ENCODE measurements around the gene E2F6.
A peak's percentile ranks its signal among the peaks of the same experiment; 100 is the strongest.

The E2F6 gene

GRCh38 chr2:11454824-11455223, 11.1 kb downstream of the E2F6 start:
- no peak for DNase-seq

- DNase-seq, result no peak
Measured at GRCh38 chr2:11450791-11451190, 15.2 kb downstream of the E2F6 start.

GRCh38 chr2:11446733-11447248, 19.2 kb downstream of the E2F6 start:
- DNase-seq, result peak; percentile 41 to 54

GRCh38 chr2:11444737-11445136, 21.2 kb downstream of the E2F6 start:
- no peak for DNase-seq

DNA sequence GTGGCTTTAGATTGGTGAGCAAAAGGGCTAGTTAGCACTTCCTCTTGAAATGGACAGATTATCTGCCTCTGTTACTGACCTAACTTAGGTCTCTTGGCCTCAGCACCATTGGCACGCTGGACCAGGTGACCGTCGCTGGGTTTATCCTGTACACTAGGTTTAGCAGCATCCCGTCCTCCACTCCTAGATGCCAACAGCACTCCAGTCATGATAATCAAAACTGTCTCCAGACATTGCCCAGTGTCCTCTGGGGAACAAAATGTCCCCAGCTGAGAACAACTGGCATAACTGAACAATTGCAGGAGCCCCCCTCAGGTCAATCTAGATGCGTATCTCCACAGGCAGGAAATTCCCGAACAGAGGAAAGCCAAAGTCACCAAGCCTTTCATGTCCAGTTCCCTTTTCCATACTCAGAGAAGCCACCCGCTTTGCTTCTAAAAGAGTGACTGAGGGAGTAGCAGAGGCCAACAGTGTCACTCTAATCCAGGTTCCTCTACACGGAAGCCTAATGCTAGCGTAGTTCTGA, 27.3 kb downstream of the E2F6 start:
- DNase-seq, result no peak

GRCh38 chr2:11437602-11438001, 28.4 kb downstream of the E2F6 start:
- no peak for DNase-seq

GRCh38 chr2:11435036-11435435, 30.9 kb downstream of the E2F6 start:
- DNase-seq, result no peak

GRCh38 chr2:11434443-11434842, 31.5 kb downstream of the E2F6 start:
- no peak for DNase-seq

DNA sequence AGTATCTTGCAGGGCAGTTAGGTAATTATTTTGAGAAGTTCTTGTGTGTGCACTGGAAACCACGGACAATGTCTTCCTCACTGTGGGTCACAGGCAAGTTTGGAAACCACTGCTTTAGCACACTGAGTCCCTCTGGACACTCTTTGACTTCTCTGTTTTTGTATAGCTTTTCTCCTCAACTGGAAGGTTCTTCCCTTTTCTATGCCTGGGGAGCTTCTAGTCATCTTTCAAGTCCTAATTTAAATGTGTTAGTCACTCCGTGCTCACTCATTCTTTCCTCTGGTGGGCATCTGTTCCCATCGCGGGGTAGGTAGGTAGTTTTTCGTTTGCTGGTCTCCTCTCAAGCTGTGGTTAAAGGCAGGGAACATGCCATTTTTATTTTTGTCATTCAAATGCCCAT, 32.1 kb downstream of the E2F6 start:
- DNase-seq, result no peak

DNA sequence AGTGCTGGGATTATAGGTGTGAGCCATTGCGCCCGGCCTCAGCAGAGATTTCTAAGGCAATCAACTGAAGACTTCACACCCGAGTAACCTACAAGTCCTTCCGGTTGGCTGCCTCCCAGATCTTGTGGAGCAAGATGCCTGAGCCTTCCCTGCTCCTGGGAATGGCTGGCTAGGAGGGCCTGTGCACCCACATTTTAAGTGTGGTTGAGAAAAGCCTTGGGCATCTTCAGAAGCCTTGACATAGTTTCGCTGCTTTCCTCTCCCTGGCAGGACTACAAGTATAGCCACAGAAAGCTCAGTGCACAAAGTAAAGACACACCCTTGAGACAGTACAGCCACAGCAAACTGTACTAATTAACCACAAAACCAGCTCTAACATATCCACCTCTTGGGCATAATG, 35.2 kb downstream of the E2F6 start:
- no peak for DNase-seq

- DNase-seq, result no peak
Measured at GRCh38 chr2:11427224-11427623, 38.7 kb downstream of the E2F6 start.

DNA sequence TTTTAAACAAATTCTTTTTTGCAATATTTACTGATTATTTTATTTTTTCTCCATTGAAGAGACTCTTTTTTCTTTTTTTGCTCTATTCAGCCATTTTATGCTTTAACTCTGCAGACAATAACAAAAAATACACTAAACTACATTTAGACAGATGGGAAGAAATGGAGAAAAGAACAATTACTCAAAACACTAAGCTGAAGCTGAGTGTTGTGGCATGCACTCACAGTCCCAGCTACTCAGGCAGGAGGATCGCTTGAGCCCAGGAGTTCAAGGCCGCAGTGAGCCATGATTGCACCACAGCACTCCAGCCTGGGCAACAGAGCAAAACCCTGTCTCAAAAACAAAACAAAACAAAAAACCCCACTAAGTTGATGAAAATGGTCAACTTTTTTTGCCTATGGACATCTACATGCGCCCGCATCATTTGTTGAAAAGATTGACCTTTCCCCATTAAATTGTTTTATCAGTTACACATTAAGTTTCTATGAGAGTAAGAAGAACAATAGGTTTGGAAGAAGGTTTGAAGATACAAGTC, 43.0 kb downstream of the E2F6 start:
- no peak for DNase-seq

GRCh38 chr2:11422491-11422865, 43.5 kb downstream of the E2F6 start:
- DNase-seq, result no peak

- no peak for DNase-seq
Measured at GRCh38 chr2:11421863-11422490, 44.0 kb downstream of the E2F6 start.

DNA sequence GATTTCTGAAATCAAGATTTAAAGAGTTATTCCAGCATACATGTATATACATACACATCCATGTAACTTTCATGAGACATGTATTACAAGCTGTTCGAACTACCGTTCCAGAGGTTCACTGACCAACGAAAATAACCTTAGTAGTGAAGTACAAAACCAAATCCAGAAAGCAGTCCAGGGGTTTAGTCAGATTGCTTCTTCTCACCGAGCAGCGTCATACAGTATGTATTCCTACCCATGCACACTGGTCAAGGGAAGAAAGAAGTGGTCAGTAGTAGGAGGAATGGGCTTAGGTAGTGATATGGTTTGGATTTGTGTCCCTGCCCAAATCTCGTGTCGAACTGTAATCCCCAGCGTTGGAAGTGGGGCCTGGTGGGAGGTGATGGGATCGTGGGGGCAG, 45.3 kb downstream of the E2F6 start:
- no peak for DNase-seq

- no peak for DNase-seq
Measured at GRCh38 chr2:11420190-11420589, 45.8 kb downstream of the E2F6 start.

DNA sequence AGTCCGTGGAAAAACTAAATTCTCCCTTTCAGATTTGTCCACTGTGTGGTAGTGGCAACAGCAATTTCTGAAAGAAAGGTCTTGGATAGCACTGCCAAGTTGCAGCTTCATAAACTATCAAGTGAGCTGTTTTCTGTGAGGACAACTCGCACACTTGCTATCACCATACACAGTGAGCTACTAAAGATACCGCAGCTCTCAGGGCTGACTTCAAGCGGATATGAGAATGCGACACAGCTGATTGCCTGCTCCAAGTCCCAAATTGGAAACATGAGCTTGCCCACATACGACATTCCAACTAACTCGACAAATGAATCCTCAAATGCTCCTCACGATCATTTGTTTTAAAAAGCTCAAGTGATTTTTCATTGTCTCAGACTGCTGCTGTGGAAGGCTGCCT, 46.2 kb downstream of the E2F6 start:
- DNase-seq, result no peak

DNA sequence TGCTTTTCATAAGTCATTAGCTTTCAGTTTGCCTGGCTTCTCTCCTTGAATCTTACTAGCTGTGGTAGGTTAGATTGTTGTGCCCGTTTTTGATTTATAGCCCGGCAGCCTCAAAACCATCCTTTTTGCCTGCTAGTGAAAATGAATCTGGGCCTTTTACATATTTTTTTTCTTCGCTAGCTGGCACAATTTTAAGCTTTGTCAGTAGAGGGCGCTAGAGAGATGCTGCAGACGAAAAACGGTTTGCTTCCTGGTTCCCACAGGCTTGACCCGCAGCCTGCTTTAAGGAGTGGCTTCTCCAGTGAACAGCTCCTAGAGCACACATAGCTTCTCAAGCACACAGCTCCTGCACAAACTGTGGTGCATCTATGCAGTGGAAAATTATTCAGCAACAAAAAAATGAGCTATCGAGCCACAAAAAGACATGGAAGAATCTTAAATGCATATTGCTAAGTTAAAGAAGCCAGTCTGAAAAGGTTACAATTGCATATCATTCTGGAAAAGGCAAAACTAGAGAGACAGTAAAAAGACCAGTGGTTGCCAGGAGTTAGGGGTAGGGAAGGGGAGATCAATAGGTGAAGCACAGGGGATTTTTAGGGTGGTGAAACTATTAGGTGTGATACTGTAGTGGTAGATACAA, 47.9 kb downstream of the E2F6 start:
- peak; percentile 35 to 53 for DNase-seq

GRCh38 chr2:11416931-11417330, 49.0 kb downstream of the E2F6 start:
- no peak for DNase-seq

- no peak for DNase-seq
Measured at GRCh38 chr2:11416186-11416585, 49.8 kb downstream of the E2F6 start.

GRCh38 chr2:11414372-11415124, 51.4 kb downstream of the E2F6 start:
- DNase-seq, result no peak

- DNase-seq, result no peak
Measured at GRCh38 chr2:11412449-11412810, 53.5 kb downstream of the E2F6 start.

DNA sequence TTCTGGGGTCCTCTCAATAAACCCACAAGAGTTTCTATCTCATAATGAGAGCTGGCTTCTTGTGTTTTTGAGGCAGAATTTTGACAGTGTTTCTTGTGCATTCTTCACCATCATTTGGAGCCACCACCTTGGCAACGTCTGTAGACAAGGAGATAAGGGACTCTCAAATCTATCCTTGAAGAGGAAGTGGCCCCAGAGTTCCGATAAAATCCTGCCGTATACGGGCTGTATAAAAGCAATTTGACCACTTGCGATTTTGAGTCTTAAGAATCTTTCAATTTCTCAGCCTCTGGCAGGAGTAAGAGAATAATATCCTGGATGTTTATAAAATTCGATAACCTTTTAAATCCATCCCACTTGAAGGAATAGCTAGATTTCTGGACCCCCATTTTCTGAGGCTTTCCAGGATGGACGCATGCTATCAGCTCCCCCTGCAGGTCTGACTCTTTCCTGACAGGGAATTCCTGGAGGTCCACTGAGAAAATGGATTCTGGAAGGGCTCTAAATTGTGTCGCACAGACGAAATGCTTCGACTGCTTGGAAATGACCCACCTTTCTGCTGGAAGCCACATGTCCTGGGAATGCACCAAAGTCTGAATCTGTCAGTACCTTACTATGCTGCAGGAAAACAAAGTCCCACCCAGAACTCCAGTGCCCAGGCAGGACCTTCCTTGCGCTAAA, 54.1 kb downstream of the E2F6 start:
- peak; percentile 53 to 60 for DNase-seq

Data from SHP77 (cell line).